ENCODE measurements around the gene SLC22A1. TPM values are rescaled to one million over a fixed set of nuclear protein-coding genes. Genes with fewer than 3 reads are reported as not detected.
A peak's percentile ranks its signal among the peaks of the same experiment; 100 is the strongest.

Gene SLC22A1
- total RNA-seq, 3 donors from 2014 or later, result 0.98 to 3.2 (median 1.3) TPM

DNA sequence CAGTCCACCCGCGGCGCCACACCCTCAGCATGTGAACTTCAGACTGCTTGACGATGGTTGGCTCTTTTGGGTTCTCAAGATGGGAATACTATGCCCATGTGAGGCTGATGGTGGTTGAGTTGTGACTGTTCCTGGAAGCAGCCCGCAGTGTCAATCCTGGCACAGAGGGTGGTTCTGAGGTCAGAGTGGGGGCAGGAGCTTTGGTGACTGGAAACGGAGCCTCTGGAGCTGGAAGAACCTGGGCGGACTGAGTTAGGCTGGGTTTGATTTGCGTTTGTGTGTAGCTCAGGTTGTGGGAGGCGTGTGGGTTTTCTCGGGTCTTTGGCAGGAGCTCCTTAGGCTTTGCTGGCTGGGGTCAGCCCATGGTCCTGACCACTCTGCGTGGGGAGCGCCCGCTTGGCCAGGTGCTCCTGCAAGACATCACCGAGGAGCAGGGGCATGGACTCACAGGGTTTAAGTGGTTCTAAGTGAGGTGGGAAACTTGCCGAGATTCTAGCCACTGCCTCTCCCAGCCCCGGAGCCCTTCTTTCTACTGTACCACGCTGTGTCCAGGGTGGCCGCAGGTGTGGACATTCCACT, 37.3 kb upstream of the SLC22A1 start:
- peaks cover 5% of the 10 kb centered on the region for H3K36me3 ChIP-seq
- H3K27ac ChIP-seq, result no peak overlapping the region
- no peaks in the 10 kb centered on the region for H3K9me3 ChIP-seq
- H3K4me1 ChIP-seq, result no peaks in the 10 kb centered on the region
- TF ChIP-seq, protein P1, sequence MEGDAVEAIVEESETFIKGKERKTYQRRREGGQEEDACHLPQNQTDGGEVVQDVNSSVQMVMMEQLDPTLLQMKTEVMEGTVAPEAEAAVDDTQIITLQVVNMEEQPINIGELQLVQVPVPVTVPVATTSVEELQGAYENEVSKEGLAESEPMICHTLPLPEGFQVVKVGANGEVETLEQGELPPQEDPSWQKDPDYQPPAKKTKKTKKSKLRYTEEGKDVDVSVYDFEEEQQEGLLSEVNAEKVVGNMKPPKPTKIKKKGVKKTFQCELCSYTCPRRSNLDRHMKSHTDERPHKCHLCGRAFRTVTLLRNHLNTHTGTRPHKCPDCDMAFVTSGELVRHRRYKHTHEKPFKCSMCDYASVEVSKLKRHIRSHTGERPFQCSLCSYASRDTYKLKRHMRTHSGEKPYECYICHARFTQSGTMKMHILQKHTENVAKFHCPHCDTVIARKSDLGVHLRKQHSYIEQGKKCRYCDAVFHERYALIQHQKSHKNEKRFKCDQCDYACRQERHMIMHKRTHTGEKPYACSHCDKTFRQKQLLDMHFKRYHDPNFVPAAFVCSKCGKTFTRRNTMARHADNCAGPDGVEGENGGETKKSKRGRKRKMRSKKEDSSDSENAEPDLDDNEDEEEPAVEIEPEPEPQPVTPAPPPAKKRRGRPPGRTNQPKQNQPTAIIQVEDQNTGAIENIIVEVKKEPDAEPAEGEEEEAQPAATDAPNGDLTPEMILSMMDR (IDR thresholded peaks at IDR 0.05), result no peak
- TF ChIP-seq POLR2A (IDR thresholded peaks at IDR 0.05) (no peak), POLR2AphosphoS5 (IDR thresholded peaks at IDR 0.05) (no peak)
- no peak for DNase-seq (ENCODE audit: low spot score in 2 of 2)
- no peak overlapping the region for H3K4me3 ChIP-seq
- H3K27me3 ChIP-seq, result no peaks in the 10 kb centered on the region
- intact Hi-C loops (cut with DNase I; ENCODE audit: low total_unique reads), result no loop called here

- DNase-seq (ENCODE audit: low spot score in 2 of 2), result no peak
- Histone ChIP-seq H3K27ac (no peak overlapping the region), H3K9me3 (no peaks in the 10 kb centered on the region), H3K4me3 (no peak overlapping the region), H3K4me1 (no peaks in the 10 kb centered on the region), H3K36me3 (peaks cover 5% of the 10 kb centered on the region), H3K27me3 (no peaks in the 10 kb centered on the region)
- intact Hi-C loops (cut with DNase I; ENCODE audit: low total_unique reads), result no loop called here
- no peak for TF ChIP-seq POLR2A (IDR thresholded peaks at IDR 0.05)
- TF ChIP-seq POLR2AphosphoS5 (IDR thresholded peaks at IDR 0.05), result no peak
- TF ChIP-seq, protein P1 (IDR thresholded peaks at IDR 0.05), result no peak
Measured at GRCh38 chr6:160085226-160085625, 36.4 kb upstream of the SLC22A1 start.

- H3K9me3 ChIP-seq, result no peaks in the 10 kb centered on the region
- H3K27me3 ChIP-seq, result no peaks in the 10 kb centered on the region
- H3K27ac ChIP-seq, result no peak overlapping the region
- intact Hi-C loops (cut with DNase I; ENCODE audit: low total_unique reads), result no loop called here
- H3K4me1 ChIP-seq, result no peaks in the 10 kb centered on the region
- peaks cover 5% of the 10 kb centered on the region for H3K36me3 ChIP-seq
- no peak overlapping the region for H3K4me3 ChIP-seq
- TF ChIP-seq, protein P1 (IDR thresholded peaks at IDR 0.05), result no peak
- TF ChIP-seq POLR2AphosphoS5 (IDR thresholded peaks at IDR 0.05), result no peak
- no peak for TF ChIP-seq POLR2A (IDR thresholded peaks at IDR 0.05)
- DNase-seq (ENCODE audit: low spot score in 2 of 2), result no peak
Measured at GRCh38 chr6:160085713-160086505, 35.7 kb upstream of the SLC22A1 start.

GRCh38 chr6:160086754-160087153, 34.9 kb upstream of the SLC22A1 start:
- Histone ChIP-seq H3K36me3 (peaks cover 5% of the 10 kb centered on the region), H3K27me3 (no peaks in the 10 kb centered on the region), H3K9me3 (no peaks in the 10 kb centered on the region), H3K27ac (no peak overlapping the region), H3K4me3 (no peak overlapping the region), H3K4me1 (no peaks in the 10 kb centered on the region)
- TF ChIP-seq, protein P1 (IDR thresholded peaks at IDR 0.05), result no peak
- TF ChIP-seq POLR2AphosphoS5 (IDR thresholded peaks at IDR 0.05) (no peak), POLR2A (IDR thresholded peaks at IDR 0.05) (no peak)
- intact Hi-C loops (cut with DNase I; ENCODE audit: low total_unique reads), result no loop called here
- no peak for DNase-seq (ENCODE audit: low spot score in 2 of 2)

DNA sequence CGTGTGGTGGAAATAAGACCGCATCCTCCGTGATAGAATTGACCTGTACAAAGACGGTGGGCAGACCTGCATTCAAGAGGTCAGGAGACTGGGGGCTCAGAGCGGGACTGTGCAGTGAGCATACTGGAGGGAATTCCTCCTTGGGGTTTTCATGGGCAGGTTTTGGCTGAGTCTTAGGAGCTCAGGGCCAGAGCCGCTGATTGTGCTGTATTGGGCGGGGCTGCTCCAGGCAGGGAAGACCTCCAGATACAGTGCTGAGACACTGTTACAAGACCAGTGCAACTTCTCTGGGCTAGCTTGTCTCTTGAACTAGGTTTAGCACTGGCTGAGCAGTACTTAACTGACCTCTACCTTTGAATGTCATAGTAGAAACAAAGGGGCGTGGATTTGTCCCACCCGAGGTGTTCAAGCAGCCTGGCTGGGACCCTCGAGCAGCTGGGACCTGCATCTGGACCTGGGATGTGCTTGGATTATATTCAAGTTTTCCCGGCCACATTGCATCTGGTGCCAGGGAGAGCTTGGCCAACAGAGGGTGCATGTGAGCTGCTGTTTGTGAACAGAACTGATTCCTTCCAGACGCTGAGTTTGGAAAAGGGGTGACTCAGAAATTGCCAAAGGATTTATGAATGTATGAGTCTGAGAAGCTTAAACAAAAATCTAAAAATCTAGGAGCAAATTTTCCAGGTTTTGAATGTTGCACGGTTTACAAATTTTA, 33.4 kb upstream of the SLC22A1 start:
- no peak overlapping the region for H3K4me3 ChIP-seq
- H3K27me3 ChIP-seq, result no peaks in the 10 kb centered on the region
- intact Hi-C loops (cut with DNase I; ENCODE audit: low total_unique reads), result no loop called here
- TF ChIP-seq, protein P1 (IDR thresholded peaks at IDR 0.05), result peak in 2 of 3 donors; percentile 26 to 62
- TF ChIP-seq POLR2AphosphoS5 (IDR thresholded peaks at IDR 0.05), result no peak
- DNase-seq (ENCODE audit: low spot score in 2 of 2), result peak in 1 of 2 donors; percentile 21
- no peaks in the 10 kb centered on the region for H3K9me3 ChIP-seq
- peaks cover 5% of the 10 kb centered on the region for H3K36me3 ChIP-seq
- no peaks in the 10 kb centered on the region for H3K4me1 ChIP-seq
- H3K27ac ChIP-seq, result no peak overlapping the region

Data from breast epithelium (tissue), 4 donors.